Prostate gland (tissue), 2 donors: Measurements from ENCODE around the gene SEMA4G.

Experiments
- POLR2A ChIP-seq: fragments of 450-650 bp; IDR thresholded peaks from one replicate; pipeline ENCODE4 v1.6.1; 2016; ENCODE audit warnings: antibody characterized with exemption, mild to moderate bottlenecking
- POLR2AphosphoS5 ChIP-seq: sonication (generic); formaldehyde crosslinking; IDR thresholded peaks from one replicate; pipeline ENCODE4 v1.6.1; 2017; ENCODE audit warnings: antibody characterized with exemption
- TF ChIP-seq, protein P1 (sequence below), 4 experiments: fragments of 200-600 bp in 2 of 4; fragments of 450-650 bp in 2 of 4; sonication (generic) in 2 of 4; IDR thresholded peaks; 1 replicate in 3 of 4; 2 replicates in 1 of 4; pipeline ENCODE4 v1.5.1; 2016 to 2019; ENCODE audit warnings: antibody characterized with exemption in 4 of 4, mild to moderate bottlenecking in 2 of 4, moderate library complexity in 2 of 4

DNA sequence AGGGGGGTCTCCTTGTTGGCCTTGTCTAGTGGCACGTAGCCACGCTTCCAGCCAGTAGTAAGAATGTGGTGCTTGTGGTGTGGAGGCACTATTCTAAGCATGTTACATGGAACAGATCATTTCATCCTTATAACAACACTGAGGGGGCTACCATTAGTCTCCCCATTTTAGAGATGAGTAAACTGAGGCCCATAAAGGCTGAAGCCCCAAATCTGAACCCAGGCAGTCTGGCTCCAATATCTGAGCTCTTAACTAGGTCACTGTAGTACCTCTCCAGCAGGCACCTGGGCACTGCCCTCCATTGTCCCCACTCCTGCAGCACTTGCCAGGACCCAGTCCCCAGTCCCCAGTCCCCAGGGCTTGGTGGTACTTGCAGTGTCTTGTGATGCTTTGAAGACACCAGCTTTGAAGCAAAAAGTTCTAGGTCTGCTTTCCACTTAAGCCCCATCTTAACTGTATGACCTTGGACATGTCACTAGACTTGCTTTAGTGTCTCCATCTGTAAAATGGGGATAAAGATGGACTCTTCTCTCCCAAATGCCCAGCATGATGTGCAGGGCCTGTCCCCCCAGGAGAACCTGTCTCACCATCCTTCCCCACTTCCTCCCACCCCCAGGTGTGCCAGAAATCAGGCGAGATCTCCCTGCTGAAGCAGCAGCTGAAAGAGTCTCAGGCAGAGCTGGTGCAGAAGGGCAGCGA lies 36.7 kb downstream of the SEMA4G start:
- TF ChIP-seq POLR2A (no peak), POLR2AphosphoS5 (no peak)
- TF ChIP-seq, protein P1, sequence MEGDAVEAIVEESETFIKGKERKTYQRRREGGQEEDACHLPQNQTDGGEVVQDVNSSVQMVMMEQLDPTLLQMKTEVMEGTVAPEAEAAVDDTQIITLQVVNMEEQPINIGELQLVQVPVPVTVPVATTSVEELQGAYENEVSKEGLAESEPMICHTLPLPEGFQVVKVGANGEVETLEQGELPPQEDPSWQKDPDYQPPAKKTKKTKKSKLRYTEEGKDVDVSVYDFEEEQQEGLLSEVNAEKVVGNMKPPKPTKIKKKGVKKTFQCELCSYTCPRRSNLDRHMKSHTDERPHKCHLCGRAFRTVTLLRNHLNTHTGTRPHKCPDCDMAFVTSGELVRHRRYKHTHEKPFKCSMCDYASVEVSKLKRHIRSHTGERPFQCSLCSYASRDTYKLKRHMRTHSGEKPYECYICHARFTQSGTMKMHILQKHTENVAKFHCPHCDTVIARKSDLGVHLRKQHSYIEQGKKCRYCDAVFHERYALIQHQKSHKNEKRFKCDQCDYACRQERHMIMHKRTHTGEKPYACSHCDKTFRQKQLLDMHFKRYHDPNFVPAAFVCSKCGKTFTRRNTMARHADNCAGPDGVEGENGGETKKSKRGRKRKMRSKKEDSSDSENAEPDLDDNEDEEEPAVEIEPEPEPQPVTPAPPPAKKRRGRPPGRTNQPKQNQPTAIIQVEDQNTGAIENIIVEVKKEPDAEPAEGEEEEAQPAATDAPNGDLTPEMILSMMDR (IDR thresholded peaks at IDR 0.05): no peak
